ENCODE results near the gene RETREG2. TPM values are rescaled to one million over a fixed set of nuclear protein-coding genes. Genes with fewer than 3 reads are reported as not detected.

RETREG2 gene
- total RNA-seq, 1 donor from 2014 or later: 57.7 TPM

Other genes starting within 250 kb of the RETREG2 start
- gene CDK5R2, start 218.6 kb upstream of the RETREG2 start, total RNA-seq: not detected in 2 replicates
- gene FEV, start 193.1 kb upstream of the RETREG2 start, total RNA-seq: not detected in 2 replicates
- not detected in 2 replicates for gene CRYBA2, start 184.9 kb upstream of the RETREG2 start, total RNA-seq
- not detected in 2 replicates for gene CFAP65, start 136.8 kb upstream of the RETREG2 start, total RNA-seq
- not detected in 2 replicates for gene IHH, start 117.4 kb upstream of the RETREG2 start, total RNA-seq
- 12.6 and 13.1 TPM in 2 replicates for gene NHEJ1, start 17.5 kb upstream of the RETREG2 start, total RNA-seq
- gene SLC23A3, start 8.2 kb upstream of the RETREG2 start, total RNA-seq: 0.44 and 2.0 TPM in 2 replicates
- gene CNPPD1, start 1.4 kb upstream of the RETREG2 start, total RNA-seq: 15.5 and 26.4 TPM in 2 replicates
- 15.9 and 25.2 TPM in 2 replicates for gene ZFAND2B, start 28.5 kb downstream of the RETREG2 start, total RNA-seq
- gene ABCB6, start 40.7 kb downstream of the RETREG2 start, total RNA-seq: 19.4 and 39.1 TPM in 2 replicates
- 29.4 and 43.3 TPM in 2 replicates for gene ATG9A, start 51.4 kb downstream of the RETREG2 start, total RNA-seq
- gene ANKZF1, start 51.5 kb downstream of the RETREG2 start, total RNA-seq: 12.4 and 21.2 TPM in 2 replicates
- gene GLB1L, start 67.2 kb downstream of the RETREG2 start, total RNA-seq: 2.8 and 4.4 TPM in 2 replicates
- gene STK16, start 67.2 kb downstream of the RETREG2 start, total RNA-seq: 11.3 and 13.9 TPM in 2 replicates
- gene TUBA4B, start 75.0 kb downstream of the RETREG2 start, total RNA-seq: not detected in 2 replicates
- gene TUBA4A, start 75.6 kb downstream of the RETREG2 start, total RNA-seq: 9.5 and 12.9 TPM in 2 replicates
- 15.0 and 28.0 TPM in 2 replicates for gene DNAJB2, start 101.1 kb downstream of the RETREG2 start, total RNA-seq
- not detected in 2 replicates for gene PTPRN, start 131.1 kb downstream of the RETREG2 start, total RNA-seq
- gene RESP18, start 154.5 kb downstream of the RETREG2 start, total RNA-seq: not detected in 2 replicates
- gene DNPEP, start 209.6 kb downstream of the RETREG2 start, total RNA-seq: 38.4 and 52.2 TPM in 2 replicates
- 0.20 TPM in 1 of 2 replicates, not detected in the other for gene DES, start 240.1 kb downstream of the RETREG2 start, total RNA-seq